Panc1 (cell line): ENCODE data around the gene MLPH. TPM values are rescaled to one million over a fixed set of nuclear protein-coding genes. Genes with fewer than 3 reads are reported as not detected.

Experiments
- ATAC-seq: fragments of 200-7000 bp; cut with Tn5 transposase; 2 replicates; pipeline ENCODE4 v1.9.1; 2020; ENCODE audit warnings: mild to moderate bottlenecking, moderate library complexity
- BruUV-seq: library from RNA; stranded (reverse); fragments of 400-500 nt; replicated peaks from 2 replicates; lab custom pipeline; 2021; lab: Mats Ljungman, UMichigan
- CTCF ChIA-PET: fragments of 300-600 bp; sonication (Branson Sonifier 250); formaldehyde crosslinking; loops from one replicate; lab custom pipeline; 2022; ENCODE audit warnings: antibody characterized with exemption; lab: Charles Lee
- POLR2A ChIA-PET: fragments of 300-600 bp; sonication (Branson Sonifier 250); formaldehyde crosslinking; loops from one replicate; lab custom pipeline; 2022; ENCODE audit warnings: antibody characterized with exemption; lab: Charles Lee
- DNase-seq: peaks from one replicate; pipeline ENCODE4 v3.0.0-alpha.2; 2010; ENCODE audit warnings: low read depth, low spot score
- H3K27ac ChIP-seq: 2 replicates; pipeline ENCODE4 v1.5.1; 2011; ENCODE audit warnings: mild to moderate bottlenecking, low read length, inconsistent platforms
- H3K27me3 ChIP-seq: fragments of 200-500 bp; sonication (Bioruptor generic); 2 replicates; pipeline ENCODE4 v1.6.0; 2014; ENCODE audit warnings: low read length, inconsistent platforms; ENCODE audit not compliant: control insufficient read depth, insufficient read depth
- H3K36me3 ChIP-seq: fragments of 200-500 bp; sonication (Bioruptor generic); 2 replicates; pipeline ENCODE4 v1.5.1; 2014; ENCODE audit warnings: inconsistent platforms, mild to moderate bottlenecking, low read length, moderate library complexity; ENCODE audit not compliant: control insufficient read depth, insufficient read depth
- H3K4me1 ChIP-seq: 2 replicates; pipeline ENCODE4 v1.5.1; 2011; ENCODE audit warnings: inconsistent platforms, mild to moderate bottlenecking, low read length, moderate library complexity; ENCODE audit not compliant: control insufficient read depth, insufficient read depth
- H3K4me3 ChIP-seq, 2 experiments: 2 replicates each; pipeline ENCODE4 v1.5.1; 2011 to 2012; ENCODE audit warnings: low read depth in 2 of 2, low read length in 2 of 2, mild to moderate bottlenecking in 2 of 2, inconsistent platforms in 1 of 2, moderate library complexity in 1 of 2
- H3K9me3 ChIP-seq: fragments of 200-500 bp; sonication (Bioruptor generic); 2 replicates; pipeline ENCODE4 v1.5.1; 2014; ENCODE audit warnings: low read depth, mild to moderate bottlenecking, inconsistent platforms, low read length, moderate library complexity; ENCODE audit not compliant: control insufficient read depth, insufficient read depth
- CTCF ChIP-seq: fragments of 450-650 bp; IDR thresholded peaks from 2 replicates; pipeline ENCODE4 v1.5.1; 2017; ENCODE audit warnings: mild to moderate bottlenecking
- POLR2AphosphoS5 ChIP-seq: IDR thresholded peaks from 2 replicates; pipeline ENCODE4 v1.6.1; 2012; ENCODE audit warnings: mild to moderate bottlenecking, low read depth, low read length, moderate library complexity
- REST ChIP-seq, 2 experiments: IDR thresholded peaks; 2 replicates each; pipeline ENCODE4 v1.6.1; 2011 to 2012; ENCODE audit warnings: low read depth in 2 of 2, control low read depth in 1 of 2, low read length in 1 of 2, mild to moderate bottlenecking in 1 of 2, moderate library complexity in 1 of 2; ENCODE audit not compliant: insufficient read depth in 1 of 2
- SIN3A ChIP-seq: IDR thresholded peaks from 2 replicates; pipeline ENCODE4 v1.6.1; 2012; ENCODE audit warnings: low read depth, mild to moderate bottlenecking, low read length, moderate library complexity, borderline replicate concordance; ENCODE audit not compliant: insufficient read depth
- TCF7L2 ChIP-seq: IDR thresholded peaks from 2 replicates; pipeline ENCODE4 v1.6.1; 2011; ENCODE audit warnings: mild to moderate bottlenecking, low read depth, low read length, inconsistent platforms
- in situ Hi-C: cut with HindIII; loops from 2 replicates; pipeline ENCODE4 v1.10.0; 2016; ENCODE audit warnings: low sequenced_read_pairs, low pct_unique_long_range_greater_than_20kb
- intact Hi-C: fragments of 100-400 bp; cut with micrococcal nuclease; formaldehyde crosslinking; loops from one replicate; pipeline ENCODE4 v1.10.0; 2022; ENCODE audit not compliant: unreplicated experiment
- total RNA-seq: library from RNA; stranded (reverse); gene quantifications from one replicate; pipeline ENCODE4 v1.2.1, GENCODE V29; 2021; ENCODE audit not compliant: unreplicated experiment

MLPH gene
- total RNA-seq, 1 experiment from 2014 or later, result 60.2 TPM

- Histone ChIP-seq H3K4me3 (no peak overlapping the region), H3K27me3 (no peaks in the 10 kb centered on the region), H3K36me3 (no peaks in the 10 kb centered on the region), H3K9me3 (no peaks in the 10 kb centered on the region), H3K27ac (no peak overlapping the region), H3K4me1 (peaks cover 9% of the 10 kb centered on the region)
- intact Hi-C loops (loop anchor here (5.0 kb wide), 1 partner anchor 418 kb away; no protein-coding TSS in a partner anchor), in situ Hi-C loops (no loop called here)
- ATAC-seq, result no peak
- TF ChIP-seq SIN3A (no peak), POLR2AphosphoS5 (no peak)
- ChIA-PET CTCF (interaction anchor here (0.7 kb wide), 1 partner anchor 36 kb away, joined by 4 read pairs; no protein-coding TSS in a partner anchor), POLR2A (no interaction called here)
- no peak for DNase-seq
- no TSS peak for BruUV-seq
Observed at GRCh38 chr2:237569896-237570295, 82.8 kb downstream of the MLPH start.

- in situ Hi-C loops, result no loop called here
- no peaks in the 10 kb centered on the region for H3K27me3 ChIP-seq
- no peaks in the 10 kb centered on the region for H3K9me3 ChIP-seq
- POLR2A ChIA-PET, result no interaction called here
- H3K36me3 ChIP-seq, result no peaks in the 10 kb centered on the region
- ATAC-seq (no peak), DNase-seq (no peak)
- peaks cover 9% of the 10 kb centered on the region for H3K4me1 ChIP-seq
- no peak overlapping the region for H3K27ac ChIP-seq
- no peak overlapping the region for H3K4me3 ChIP-seq
- CTCF ChIA-PET, result interaction anchor here (0.6 to 3.5 kb wide), 5 partner anchors 37 to 449 kb away, joined by 3 to 77 read pairs (median 4); no protein-coding TSS in a partner anchor
- no peak for TF ChIP-seq SIN3A
- TF ChIP-seq POLR2AphosphoS5, result no peak
- TF ChIP-seq TCF7L2, result no peak
- TF ChIP-seq REST (IDR thresholded peaks at IDR 0.05; ENCODE audit: insufficient read depth in 1 of 2, low read depth in 2 of 2, low read length in 1 of 2), result no peak
- TF ChIP-seq CTCF, result no peak
- BruUV-seq, result no TSS peak
- intact Hi-C loops, result loop anchor here (5.0 kb wide), 1 partner anchor 419 kb away; no protein-coding TSS in a partner anchor
Observed at GRCh38 chr2:237570776-237571335, 83.8 kb downstream of the MLPH start.

GRCh38 chr2:237571551-237571950 is 84.5 kb downstream of the MLPH start:
- TF ChIP-seq TCF7L2 (no peak), CTCF (no peak), REST (IDR thresholded peaks at IDR 0.05; ENCODE audit: insufficient read depth in 1 of 2, low read depth in 2 of 2, low read length in 1 of 2) (no peak), POLR2AphosphoS5 (no peak), SIN3A (no peak)
- Histone ChIP-seq H3K36me3 (no peaks in the 10 kb centered on the region), H3K27ac (peak overlapping the region; percentile 50; the same call in 1 of the 2 replicates), H3K4me3 (no peak overlapping the region), H3K27me3 (no peaks in the 10 kb centered on the region), H3K4me1 (peaks cover 9% of the 10 kb centered on the region), H3K9me3 (no peaks in the 10 kb centered on the region)
- in situ Hi-C loops, result no loop called here
- ATAC-seq (no peak), DNase-seq (no peak)
- ChIA-PET CTCF (interaction anchor here (0.6 to 3.5 kb wide), 16 partner anchors 9 to 486 kb away, joined by 3 to 77 read pairs (median 4); partner anchors contain the start of gene COPS8), POLR2A (no interaction called here)
- no TSS peak for BruUV-seq
- intact Hi-C loops, result loop anchor here (5.0 kb wide), 1 partner anchor 419 kb away; no protein-coding TSS in a partner anchor
